AG09309 (cell line): ENCODE data around the gene SBNO2.

Experiments
- DNase-seq: peaks from one replicate; pipeline ENCODE4 v3.0.0-alpha.2; 2010; ENCODE audit warnings: low read depth
- H3K4me3 ChIP-seq: 2 replicates; pipeline ENCODE4 v1.5.1; 2011; ENCODE audit warnings: mild to moderate bottlenecking, low read depth, low read length, moderate library complexity; ENCODE audit not compliant: control insufficient read depth
- CTCF ChIP-seq: IDR thresholded peaks from 2 replicates; pipeline ENCODE4 v1.5.1; 2011; ENCODE audit warnings: mild to moderate bottlenecking, low read depth, low read length, inconsistent platforms; ENCODE audit not compliant: insufficient read depth, control insufficient read depth; ENCODE audit errors: missing control alignments

Gene SBNO2

DNA sequence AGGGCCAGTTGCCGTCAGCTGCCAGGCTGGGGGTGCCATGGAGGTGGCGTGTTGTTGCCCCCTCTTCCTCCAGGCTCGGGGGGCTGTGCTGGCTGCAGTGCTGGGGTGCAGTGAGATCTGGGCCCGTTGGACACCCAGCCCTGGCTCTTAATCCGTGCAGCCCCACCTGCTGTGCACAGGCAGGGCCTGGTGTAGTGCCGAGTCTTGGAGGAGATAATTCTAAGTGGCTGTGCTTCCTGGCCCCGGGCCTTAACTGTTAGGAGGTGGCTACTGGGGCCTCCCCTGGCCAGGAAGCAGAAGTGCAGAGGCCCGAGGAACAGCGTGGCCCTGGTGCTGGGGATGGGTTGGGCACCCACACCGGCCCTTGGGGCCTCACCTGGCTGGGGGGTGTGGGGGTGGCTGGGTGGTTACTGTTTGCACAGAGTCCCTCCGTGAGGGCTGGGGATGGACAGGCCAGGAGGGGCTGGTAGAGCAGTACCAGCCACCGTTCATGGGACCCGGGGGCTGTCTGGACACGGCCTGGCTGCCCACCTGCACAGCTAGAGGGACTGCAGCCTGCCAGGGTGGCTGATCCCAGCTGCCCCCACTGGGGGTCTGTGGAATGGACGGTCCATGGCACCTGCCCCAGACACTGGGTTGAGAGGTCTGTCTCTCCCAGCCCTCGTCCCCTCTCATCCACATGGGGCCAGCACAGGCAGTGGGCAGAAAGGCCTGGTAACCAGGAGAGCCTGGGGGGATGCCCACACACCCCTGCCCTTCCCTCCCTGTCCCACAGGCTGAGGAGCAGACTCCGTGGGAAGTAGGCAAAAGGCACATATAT, 67.0 kb downstream of the SBNO2 start:
- peak; percentile 29 for TF ChIP-seq CTCF
- no peak overlapping the region for H3K4me3 ChIP-seq
- no peak for DNase-seq

- no peak for DNase-seq
- no peak for TF ChIP-seq CTCF
- peak overlapping the region; percentile 77 for H3K4me3 ChIP-seq
These were observed 67.9 kb downstream of the SBNO2 start for GRCh38 chr19:1105873-1106840.

DNA sequence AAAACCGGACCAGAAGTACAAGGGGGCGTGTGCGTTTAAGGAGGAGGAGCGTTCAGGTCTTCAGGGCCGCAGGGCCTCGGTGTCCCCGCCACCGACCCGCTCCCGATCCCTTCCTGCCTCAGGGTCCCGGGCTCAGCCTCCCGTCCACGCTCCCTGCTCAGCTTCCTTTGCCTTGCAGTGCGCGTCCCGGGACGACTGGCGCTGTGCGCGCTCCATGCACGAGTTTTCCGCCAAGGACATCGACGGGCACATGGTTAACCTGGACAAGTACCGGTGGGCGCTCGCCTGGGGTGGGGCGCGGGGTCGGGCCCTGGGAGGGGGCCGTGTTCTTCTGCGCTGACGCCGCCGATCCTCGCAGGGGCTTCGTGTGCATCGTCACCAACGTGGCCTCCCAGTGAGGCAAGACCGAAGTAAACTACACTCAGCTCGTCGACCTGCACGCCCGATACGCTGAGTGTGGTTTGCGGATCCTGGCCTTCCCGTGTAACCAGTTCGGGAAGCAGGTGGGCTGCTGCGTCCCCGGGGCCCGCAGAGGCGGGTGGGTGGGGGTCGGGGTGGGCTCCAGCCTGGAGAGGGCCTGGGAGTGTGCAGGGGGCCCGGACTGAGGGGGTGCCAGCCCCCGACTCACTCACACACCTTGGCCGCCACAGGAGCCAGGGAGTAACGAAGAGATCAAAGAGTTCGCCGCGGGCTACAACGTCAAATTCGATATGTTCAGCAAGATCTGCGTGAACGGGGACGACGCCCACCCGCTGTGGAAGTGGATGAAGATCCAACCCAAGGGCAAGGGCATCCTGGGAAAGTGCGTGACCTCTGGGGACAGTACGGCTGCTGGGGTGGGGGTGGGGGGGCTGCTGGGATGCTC, 68.8 kb downstream of the SBNO2 start:
- peak; percentile 1 for TF ChIP-seq CTCF
- no peak for DNase-seq
- H3K4me3 ChIP-seq: peak overlapping the region; percentile 77

DNA sequence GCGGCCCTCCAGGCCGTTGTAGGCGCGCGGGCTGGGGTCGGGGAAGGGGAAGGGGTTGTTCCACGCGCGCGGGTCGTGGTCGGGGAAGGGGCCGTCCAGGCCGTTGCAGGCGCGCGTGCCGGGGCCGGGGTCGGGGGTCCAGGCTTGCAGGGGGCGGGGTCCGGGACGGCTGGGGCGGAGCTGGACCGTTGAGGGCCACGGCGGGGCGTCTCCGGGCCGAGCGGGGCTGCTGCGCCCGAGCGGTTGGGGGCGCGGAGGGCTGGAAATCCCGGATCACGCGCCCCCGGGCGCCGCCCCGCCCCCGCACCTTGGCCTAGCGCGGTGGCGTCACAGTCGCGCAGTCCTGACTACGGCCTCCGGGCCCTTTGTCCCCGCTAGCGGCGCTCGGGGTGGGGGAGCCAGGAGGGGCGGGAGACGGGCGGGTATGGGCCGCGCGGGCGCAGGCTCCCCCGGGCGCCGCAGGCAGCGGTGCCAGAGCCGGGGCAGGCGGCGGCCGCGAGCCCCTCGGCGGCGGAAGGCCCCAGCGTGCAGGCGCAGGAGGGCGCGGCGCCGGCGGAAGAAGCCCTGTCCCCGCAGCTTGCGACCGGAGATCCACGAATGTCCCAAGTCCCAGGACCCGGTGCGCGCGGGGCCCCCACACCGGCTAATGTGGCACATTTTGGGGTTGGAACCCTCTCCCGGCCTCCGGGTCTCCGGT, 69.6 kb downstream of the SBNO2 start:
- TF ChIP-seq CTCF: no peak
- peak overlapping the region; percentile 77 for H3K4me3 ChIP-seq
- DNase-seq: no peak

- no peak for TF ChIP-seq CTCF
- DNase-seq: peak; percentile 95
- H3K4me3 ChIP-seq: peak within 1 kb of the TSS; percentile 77
These were observed 70.3 kb downstream of the SBNO2 start, which contains the start of gene GPX4 for GRCh38 chr19:1103708-1104310. TSS of gene GPX4 (plus strand) at chr19:1103994. CDS start at chr19:1104044, 50 bp downstream.
